RWPE2 (cell line): ENCODE data around the gene RING1.

Source experiments
- ATAC-seq: fragments of 200-7000 bp; cut with Tn5 transposase; 3 replicates; pipeline ENCODE4 v1.9.1; 2021; ENCODE audit warnings: low read depth
- DNase-seq: peaks from one replicate; pipeline ENCODE4 v3.0.0-alpha.2; 2020; ENCODE audit warnings: low spot score
- H3K27ac ChIP-seq: fragments of 450-650 bp; 2 replicates; pipeline ENCODE4 v1.5.1; 2017; ENCODE audit warnings: mild to moderate bottlenecking; ENCODE audit not compliant: poor library complexity, severe bottlenecking
- H3K27me3 ChIP-seq: fragments of 250-450 bp; sonication (Bioruptor Pico); 2 replicates; pipeline ENCODE4 v1.5.1; 2021; ENCODE audit warnings: mild to moderate bottlenecking, moderate library complexity; ENCODE audit not compliant: insufficient read depth, poor library complexity, severe bottlenecking
- H3K36me3 ChIP-seq: fragments of 250-450 bp; sonication (Bioruptor Pico); 2 replicates; pipeline ENCODE4 v1.5.1; 2020; ENCODE audit warnings: low read depth, mild to moderate bottlenecking, moderate library complexity
- H3K4me1 ChIP-seq: fragments of 250-450 bp; sonication (Bioruptor Pico); 2 replicates; pipeline ENCODE4 v1.5.1; 2021; ENCODE audit warnings: mild to moderate bottlenecking, moderate library complexity; ENCODE audit not compliant: insufficient read depth, poor library complexity, severe bottlenecking
- H3K4me3 ChIP-seq: fragments of 250-450 bp; sonication (Bioruptor Pico); 2 replicates; pipeline ENCODE4 v1.5.1; 2021; ENCODE audit warnings: mild to moderate bottlenecking, moderate library complexity; ENCODE audit not compliant: severe bottlenecking
- H3K9me3 ChIP-seq: fragments of 250-450 bp; sonication (Bioruptor Pico); 2 replicates; pipeline ENCODE4 v1.5.1; 2021; ENCODE audit warnings: mild to moderate bottlenecking, moderate library complexity; ENCODE audit not compliant: severe bottlenecking
- TF ChIP-seq, protein P1 (sequence below): fragments of 450-650 bp; IDR thresholded peaks from one replicate; pipeline ENCODE4 v1.5.1; 2017; ENCODE audit warnings: mild to moderate bottlenecking, moderate library complexity; ENCODE audit not compliant: poor library complexity, severe bottlenecking

Gene RING1

GRCh38 chr6:33192671-33193602, 15.4 kb upstream of the RING1 start:
- ATAC-seq, result peak; percentile 26; the same call in 2 of the 3 replicates
- Histone ChIP-seq H3K9me3 (no peaks in the 10 kb centered on the region), H3K27me3 (peaks cover 8% of the 10 kb centered on the region), H3K4me3 (peak overlapping the region; percentile 22), H3K4me1 (no peaks in the 10 kb centered on the region), H3K27ac (no peak overlapping the region), H3K36me3 (peaks cover 34% of the 10 kb centered on the region)
- TF ChIP-seq, protein P1, sequence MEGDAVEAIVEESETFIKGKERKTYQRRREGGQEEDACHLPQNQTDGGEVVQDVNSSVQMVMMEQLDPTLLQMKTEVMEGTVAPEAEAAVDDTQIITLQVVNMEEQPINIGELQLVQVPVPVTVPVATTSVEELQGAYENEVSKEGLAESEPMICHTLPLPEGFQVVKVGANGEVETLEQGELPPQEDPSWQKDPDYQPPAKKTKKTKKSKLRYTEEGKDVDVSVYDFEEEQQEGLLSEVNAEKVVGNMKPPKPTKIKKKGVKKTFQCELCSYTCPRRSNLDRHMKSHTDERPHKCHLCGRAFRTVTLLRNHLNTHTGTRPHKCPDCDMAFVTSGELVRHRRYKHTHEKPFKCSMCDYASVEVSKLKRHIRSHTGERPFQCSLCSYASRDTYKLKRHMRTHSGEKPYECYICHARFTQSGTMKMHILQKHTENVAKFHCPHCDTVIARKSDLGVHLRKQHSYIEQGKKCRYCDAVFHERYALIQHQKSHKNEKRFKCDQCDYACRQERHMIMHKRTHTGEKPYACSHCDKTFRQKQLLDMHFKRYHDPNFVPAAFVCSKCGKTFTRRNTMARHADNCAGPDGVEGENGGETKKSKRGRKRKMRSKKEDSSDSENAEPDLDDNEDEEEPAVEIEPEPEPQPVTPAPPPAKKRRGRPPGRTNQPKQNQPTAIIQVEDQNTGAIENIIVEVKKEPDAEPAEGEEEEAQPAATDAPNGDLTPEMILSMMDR, result no peak
- DNase-seq, result no peak

DNA sequence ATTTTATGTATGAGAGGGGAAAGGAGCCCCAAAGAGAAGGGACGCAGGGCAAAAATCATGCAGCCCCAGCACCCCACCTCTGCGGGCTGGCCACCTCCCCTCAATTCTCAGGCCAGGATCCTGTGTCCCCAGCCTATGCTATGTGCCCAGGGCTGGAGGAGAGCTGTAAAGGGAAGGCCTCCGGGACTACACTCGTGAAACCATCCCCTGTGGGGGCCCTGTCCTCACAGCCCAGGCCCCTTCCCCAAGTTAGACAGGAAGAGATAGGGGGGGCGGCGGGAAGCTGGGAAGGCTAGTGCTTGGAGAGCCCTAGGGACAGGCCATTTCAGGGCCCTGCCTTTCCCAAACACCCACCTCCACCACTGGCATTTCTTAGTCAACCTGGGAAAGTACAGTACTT, 14.7 kb upstream of the RING1 start:
- H3K9me3 ChIP-seq, result no peaks in the 10 kb centered on the region
- H3K36me3 ChIP-seq, result peaks cover 35% of the 10 kb centered on the region
- ATAC-seq (no peak), DNase-seq (no peak)
- TF ChIP-seq, protein P1, result no peak
- no peak overlapping the region for H3K27ac ChIP-seq
- H3K27me3 ChIP-seq, result peaks cover 8% of the 10 kb centered on the region
- no peak overlapping the region for H3K4me3 ChIP-seq
- no peaks in the 10 kb centered on the region for H3K4me1 ChIP-seq

- Histone ChIP-seq H3K27ac (no peak overlapping the region), H3K9me3 (no peaks in the 10 kb centered on the region), H3K4me3 (no peak overlapping the region), H3K36me3 (peaks cover 35% of the 10 kb centered on the region), H3K27me3 (peaks cover 8% of the 10 kb centered on the region), H3K4me1 (no peaks in the 10 kb centered on the region)
- TF ChIP-seq, protein P1, result no peak
- no peak for ATAC-seq
- no peak for DNase-seq
Observed at GRCh38 chr6:33194431-33194979, 13.8 kb upstream of the RING1 start.

GRCh38 chr6:33195304-33196165, 12.8 kb upstream of the RING1 start:
- Histone ChIP-seq H3K36me3 (peaks cover 35% of the 10 kb centered on the region), H3K27ac (no peak overlapping the region), H3K4me3 (no peak overlapping the region), H3K9me3 (no peaks in the 10 kb centered on the region), H3K27me3 (peaks cover 8% of the 10 kb centered on the region), H3K4me1 (no peaks in the 10 kb centered on the region)
- no peak for ATAC-seq
- TF ChIP-seq, protein P1, result no peak
- peak; percentile 22 for DNase-seq
